Right lobe of liver (tissue), 6 donors: Measurements from ENCODE around the gene CDC14A. TPM values are rescaled to one million over a fixed set of nuclear protein-coding genes. Genes with fewer than 3 reads are reported as not detected.

Experiments
- ATAC-seq, 4 donors: fragments of 200-7000 bp; cut with Tn5 transposase; one replicate each; pipeline ENCODE4 v1.9.1; 2020; ENCODE audit warnings: mild to moderate bottlenecking in 4 of 4, moderate library complexity in 4 of 4
- DNase-seq, 3 donors: peaks; one replicate each; pipeline ENCODE4 v3.0.0-alpha.2; 2020
- H3K27ac ChIP-seq, 3 donors: fragments of 200-600 bp; one replicate each; pipeline ENCODE4 v1.8.0; 2022
- H3K27me3 ChIP-seq, 2 donors: fragments of 200-600 bp; one replicate each; pipeline ENCODE4 v1.8.0; 2022
- H3K36me3 ChIP-seq, 4 donors: fragments of 200-600 bp; sonication (generic) in 1 of 4; one replicate each; pipeline versions ENCODE4 v1.5.1 to v1.8.0; 2017 to 2022; ENCODE audit warnings: control low read depth in 1 of 4
- H3K4me1 ChIP-seq, 4 donors: fragments of 200-600 bp; sonication (generic) in 1 of 4; one replicate each; pipeline versions ENCODE4 v1.5.1 to v1.8.0; 2017 to 2022; ENCODE audit warnings: control low read depth in 1 of 4
- H3K4me3 ChIP-seq, 3 donors: fragments of 200-600 bp; one replicate each; pipeline ENCODE4 v1.8.0; 2022
- H3K9me3 ChIP-seq, 4 donors: fragments of 200-600 bp; sonication (generic) in 1 of 4; one replicate each; pipeline versions ENCODE4 v1.5.1 to v1.8.0; 2017 to 2022; ENCODE audit warnings: control low read depth in 1 of 4
- CTCF ChIP-seq, 4 donors: fragments of 200-600 bp in 3 of 4; fragments of 450-650 bp in 1 of 4; IDR thresholded peaks; one replicate each; pipeline versions ENCODE4 v1.5.1 to v1.8.0; 2016 to 2022; ENCODE audit warnings: antibody characterized with exemption in 4 of 4, mild to moderate bottlenecking in 2 of 4
- POLR2A ChIP-seq: fragments of 450-650 bp; IDR thresholded peaks from one replicate; pipeline ENCODE4 v1.6.1; 2017; ENCODE audit warnings: antibody characterized with exemption, mild to moderate bottlenecking
- WGBS: methylation state at CpG from one replicate; pipeline ENCODE4 v1.1.6; 2018; ENCODE audit warnings: low coverage, low lambda C conversion rate; ENCODE audit not compliant: insufficient coverage; ENCODE audit errors: missing lambda C conversion rate; 5-methylcytosine and 5-hydroxymethylcytosine counted together
- intact Hi-C, 2 donors: fragments of 100-400 bp; cut with DNase I; formaldehyde crosslinking; loops; one replicate each; pipeline versions ENCODE4 v1.11.2 to v1.14.1; 2022
- total RNA-seq, 6 experiments: library from RNA; depleted of rRNA in 2 of 6; stranded (reverse); fragments of >200 nt in 2 of 6; fragmentation: NEBNext Ultra II Directional in 3 of 6; extraction: Animal tissue kit (Norgen Biotek cat#: 25700) in 3 of 6; gene quantifications; one replicate each; pipeline versions ENCODE4 v1.1.0 to v1.2.4, GENCODE V29; 2016 to 2023
- donor health status: DM: no; HTN: yes; CAD: no.
- donor health status: DM: no; HTN: no; CAD: no.
- donor health status: DM: no; HTN: no; CAD: no.
- donor health status: DM: no; HTN: yes; CAD: no.
- donor health status: DM: no; HTN: yes; CAD: no.

The CDC14A gene
- total RNA-seq, 6 experiments from 2014 or later: 1.1 to 3.3 (median 1.6) TPM

DNA sequence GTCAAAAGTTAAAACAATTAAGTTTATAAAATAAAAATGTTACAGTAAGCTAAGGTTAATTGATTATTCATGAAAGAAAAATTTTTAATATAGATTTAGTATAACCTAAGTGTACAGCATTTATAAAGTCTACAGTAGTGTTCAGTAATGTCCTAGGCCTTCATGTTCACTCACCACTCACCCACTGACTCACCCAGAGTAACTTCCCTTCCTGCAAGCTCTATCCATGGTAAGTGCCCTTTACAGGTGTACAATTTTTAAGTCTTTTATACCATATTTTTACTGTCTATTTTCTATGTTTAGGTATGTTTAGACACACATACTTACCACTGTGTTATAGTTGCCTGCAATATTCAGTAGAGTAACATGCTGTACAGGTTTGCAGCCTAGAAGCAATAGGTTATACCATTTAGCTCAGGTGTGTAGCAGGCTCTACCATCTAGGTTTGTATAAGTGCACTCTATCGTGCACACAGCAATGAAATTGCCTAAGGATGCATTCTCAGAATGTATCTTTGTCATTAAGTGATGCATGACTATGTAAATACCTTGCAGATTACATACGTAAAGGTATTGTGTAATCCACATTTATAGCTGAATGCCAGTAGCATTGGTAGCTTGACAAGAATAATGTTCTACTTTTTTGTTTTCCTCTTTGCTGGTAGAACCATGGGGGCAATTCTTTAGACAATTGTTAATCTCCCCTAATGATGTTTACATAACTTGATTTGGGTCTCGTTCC is 149.9 kb downstream of the CDC14A start:
- H3K9me3 ChIP-seq: no peaks in the 10 kb centered on the region
- intact Hi-C loops: no loop called here
- DNase-seq: no peak
- WGBS: 81% methylated on average over 3 of the region's 3 CpGs
- H3K4me1 ChIP-seq: no peaks in the 10 kb centered on the region
- H3K4me3 ChIP-seq: no peak overlapping the region
- no peak for TF ChIP-seq POLR2A
- no peak for TF ChIP-seq CTCF (IDR thresholded peaks at IDR 0.05)
- H3K27ac ChIP-seq: no peak overlapping the region
- H3K36me3 ChIP-seq: no peaks in the 10 kb centered on the region
- no peaks in the 10 kb centered on the region for H3K27me3 ChIP-seq
- no peak for ATAC-seq

DNA sequence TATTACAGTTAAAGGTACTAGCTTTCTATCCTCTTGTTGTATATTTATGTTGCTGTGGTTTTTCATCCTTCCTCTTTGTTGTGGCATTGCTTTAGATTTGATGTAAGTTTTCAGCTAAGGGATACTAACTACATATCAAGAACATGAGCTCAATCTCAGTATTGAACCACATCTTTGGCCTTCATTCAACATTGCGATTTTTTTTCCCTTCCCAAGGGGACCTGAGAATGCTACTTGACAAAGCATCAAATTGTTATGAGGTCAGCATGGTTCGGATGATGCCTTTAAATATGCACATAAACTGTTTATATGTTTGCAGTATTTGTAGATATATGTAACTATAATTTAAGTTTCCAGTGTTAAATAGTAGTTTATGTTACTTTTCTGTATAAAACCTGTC is 153.9 kb downstream of the CDC14A start:
- no peak for TF ChIP-seq POLR2A
- no peak for TF ChIP-seq CTCF (IDR thresholded peaks at IDR 0.05)
- no peaks in the 10 kb centered on the region for H3K9me3 ChIP-seq
- no peaks in the 10 kb centered on the region for H3K27me3 ChIP-seq
- peaks cover 0 to 11% (median 0%) of the 10 kb centered on the region in 4 donors for H3K4me1 ChIP-seq
- WGBS: 89% methylated on average over 2 of the region's 2 CpGs
- DNase-seq: no peak
- no peak for ATAC-seq
- H3K4me3 ChIP-seq: no peak overlapping the region
- no peak overlapping the region for H3K27ac ChIP-seq
- intact Hi-C loops: no loop called here
- no peaks in the 10 kb centered on the region for H3K36me3 ChIP-seq

DNA sequence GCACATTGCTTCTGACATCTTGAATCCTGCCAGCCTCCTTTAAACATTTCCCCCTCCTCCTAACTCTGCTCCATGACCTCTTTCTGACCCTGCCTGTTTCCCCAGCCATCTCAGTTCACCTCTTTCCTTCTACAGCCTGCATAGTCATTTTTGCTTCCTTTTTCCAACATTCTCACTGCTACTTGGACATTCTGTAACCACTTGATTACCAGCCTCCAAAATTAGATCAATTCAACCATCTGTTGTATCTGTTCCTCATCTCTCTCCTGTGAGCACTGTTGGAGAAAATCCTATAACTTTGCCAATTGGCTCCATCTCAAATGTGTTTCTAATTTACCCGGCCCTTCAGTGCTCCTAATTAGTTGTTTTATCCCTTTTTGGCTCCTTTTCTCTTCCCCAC is 158.1 kb downstream of the CDC14A start:
- Histone ChIP-seq H3K27me3 (no peaks in the 10 kb centered on the region), H3K4me3 (no peak overlapping the region), H3K4me1 (peaks cover 0 to 24% (median 0%) of the 10 kb centered on the region in 4 donors), H3K9me3 (no peaks in the 10 kb centered on the region), H3K36me3 (no peaks in the 10 kb centered on the region), H3K27ac (no peak overlapping the region)
- intact Hi-C loops: no loop called here
- 43% methylated on average over 1 of the region's 1 CpG for WGBS
- TF ChIP-seq POLR2A: no peak
- no peak for TF ChIP-seq CTCF (IDR thresholded peaks at IDR 0.05)
- ATAC-seq: no peak
- DNase-seq: no peak

GRCh38 chr1:100511058-100511457 is 158.8 kb downstream of the CDC14A start:
- H3K4me1 ChIP-seq: peaks cover 0 to 27% (median under 1%) of the 10 kb centered on the region in 4 donors
- no peaks in the 10 kb centered on the region for H3K9me3 ChIP-seq
- TF ChIP-seq CTCF (IDR thresholded peaks at IDR 0.05): no peak
- TF ChIP-seq POLR2A: no peak
- ATAC-seq: no peak
- H3K27ac ChIP-seq: no peak overlapping the region
- no peak overlapping the region for H3K4me3 ChIP-seq
- intact Hi-C loops: no loop called here
- no peaks in the 10 kb centered on the region for H3K27me3 ChIP-seq
- no peaks in the 10 kb centered on the region for H3K36me3 ChIP-seq
- 75% methylated on average over 1 of the region's 4 CpGs for WGBS
- no peak for DNase-seq
